ENCODE measurements around the gene OPHN1. TPM values are rescaled to one million over a fixed set of nuclear protein-coding genes. Genes with fewer than 3 reads are reported as not detected.
"Not testable (repeated sequence)": the region's sequence is repeated elsewhere in the genome, so short reads cannot be mapped to it uniquely, and the experiment has no call there.

OPHN1 gene
- total RNA-seq, 2 donors from 2014 or later, result 0.84 to 1.0 TPM

GRCh38 chrX:68292471-68292870, 140.8 kb downstream of the OPHN1 start:
- no peak for ATAC-seq

GRCh38 chrX:68288127-68288526, 145.2 kb downstream of the OPHN1 start:
- peaks cover 0 to 6% of the 10 kb centered on the region in 2 donors for H3K27me3 Mint-ChIP-seq
- peak overlapping the region; percentile 53 to 66 for H3K27ac Mint-ChIP-seq
- ATAC-seq (peak; percentile 54 to 61), DNase-seq (ENCODE audit: low spot score) (no peak)
- no peaks in the 10 kb centered on the region for H3K9me3 Mint-ChIP-seq
- peaks cover 45 to 49% of the 10 kb centered on the region in 2 donors for H3K4me1 Mint-ChIP-seq (ENCODE audit: low read depth in 2 of 2)
- H3K36me3 Mint-ChIP-seq, result peaks cover 8% of the 10 kb centered on the region
- H3K4me3 Mint-ChIP-seq, result peak overlapping the region; percentile 70

More at GRCh38 chrX:68292471-68292870, 140.8 kb downstream of the OPHN1 start:
- Mint-ChIP-seq H3K27ac (peak overlapping the region in 1 of 2 donors; percentile 32), H3K4me3 (no peak overlapping the region), H3K9me3 (no peaks in the 10 kb centered on the region), H3K27me3 (peaks cover 0 to 4% of the 10 kb centered on the region in 2 donors), H3K36me3 (no peaks in the 10 kb centered on the region), H3K4me1 (ENCODE audit: low read depth in 2 of 2) (peaks cover 17 to 19% of the 10 kb centered on the region in 2 donors)
- no peak for DNase-seq (ENCODE audit: low spot score)

DNA sequence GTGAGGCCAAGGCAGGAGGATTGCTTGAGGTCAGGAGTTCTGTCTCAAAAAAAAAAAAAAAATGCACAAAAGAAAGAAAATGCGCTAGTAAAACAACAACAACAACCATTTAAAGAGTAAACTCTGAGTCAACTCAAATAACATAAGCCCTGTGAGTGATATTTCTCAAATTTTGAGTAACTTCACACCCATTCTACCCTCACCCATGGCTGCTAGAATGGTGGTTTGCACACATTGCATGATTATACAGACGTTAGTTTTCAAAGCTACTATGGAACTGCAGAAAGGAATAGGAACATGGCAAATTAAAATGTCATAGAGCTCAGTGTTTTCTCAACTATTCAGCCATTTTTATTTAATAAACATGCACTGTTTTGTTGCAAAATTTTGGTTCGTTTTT, 145.9 kb downstream of the OPHN1 start:
- peaks cover 8% of the 10 kb centered on the region for H3K36me3 Mint-ChIP-seq
- peak overlapping the region; percentile 70 for H3K4me3 Mint-ChIP-seq
- ATAC-seq (peak; percentile 84 to 90), DNase-seq (ENCODE audit: low spot score) (no peak)
- peak overlapping the region; percentile 53 to 69 for H3K27ac Mint-ChIP-seq
- peaks cover 0 to 6% of the 10 kb centered on the region in 2 donors for H3K27me3 Mint-ChIP-seq
- H3K9me3 Mint-ChIP-seq, result no peaks in the 10 kb centered on the region
- H3K4me1 Mint-ChIP-seq (ENCODE audit: low read depth in 2 of 2), result peaks cover 45 to 52% of the 10 kb centered on the region in 2 donors

DNA sequence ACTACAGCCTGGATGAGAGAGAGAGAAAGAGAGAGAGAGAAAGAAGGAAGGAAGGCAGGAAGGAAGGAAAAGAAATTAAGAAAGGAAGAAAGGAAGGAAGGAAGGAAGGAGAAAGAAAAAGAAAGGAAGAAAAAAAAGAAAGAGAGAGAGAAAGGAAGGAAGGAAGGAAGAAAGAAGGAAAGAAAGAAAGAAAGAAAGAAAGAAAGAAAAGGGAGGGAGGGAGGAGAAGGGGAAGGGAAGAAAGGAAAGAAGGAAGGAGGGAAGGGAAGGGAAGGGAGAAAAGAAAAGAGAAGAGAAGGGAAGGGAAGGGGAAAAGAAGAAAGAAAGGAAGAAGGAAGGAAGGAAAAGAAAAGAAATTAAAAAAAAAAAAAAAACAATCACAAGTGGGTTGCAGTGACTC, 146.3 kb downstream of the OPHN1 start:
- Mint-ChIP-seq H3K9me3 (no peaks in the 10 kb centered on the region), H3K4me1 (ENCODE audit: low read depth in 2 of 2) (peaks cover 45 to 52% of the 10 kb centered on the region in 2 donors), H3K4me3 (peak overlapping the region; percentile 70), H3K27me3 (peaks cover 0 to 8% of the 10 kb centered on the region in 2 donors), H3K36me3 (peaks cover 8% of the 10 kb centered on the region), H3K27ac (peak overlapping the region; percentile 53 to 69)
- no peak for DNase-seq (ENCODE audit: low spot score)
- ATAC-seq, result no peak

DNA sequence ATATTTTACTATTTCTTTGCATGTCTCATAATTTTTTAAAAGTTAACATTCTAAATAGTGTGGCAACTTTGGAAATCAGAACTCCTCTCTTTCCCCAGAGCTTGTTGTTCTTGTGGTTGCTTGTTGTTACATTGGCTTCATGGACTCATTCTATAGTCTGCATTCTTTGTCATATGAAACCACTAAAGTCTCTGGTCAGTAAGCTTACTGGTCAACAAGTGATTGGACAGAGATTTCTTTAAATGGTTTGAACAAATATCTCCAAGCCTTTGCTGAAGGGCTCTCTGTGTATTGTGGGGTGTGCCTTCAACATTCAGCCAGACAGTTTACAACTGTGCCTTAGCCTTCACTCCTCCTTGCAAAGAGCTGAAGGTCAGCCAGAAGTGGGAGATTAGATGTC, 147.2 kb downstream of the OPHN1 start:
- Mint-ChIP-seq H3K4me3 (no peak overlapping the region), H3K36me3 (peaks cover 8% of the 10 kb centered on the region), H3K27me3 (peaks cover 0 to 9% of the 10 kb centered on the region in 2 donors), H3K9me3 (no peaks in the 10 kb centered on the region), H3K4me1 (ENCODE audit: low read depth in 2 of 2) (peaks cover 45% of the 10 kb centered on the region in 2 donors), H3K27ac (peak overlapping the region; percentile 53 to 69)
- no peak for ATAC-seq
- no peak for DNase-seq (ENCODE audit: low spot score)

DNA sequence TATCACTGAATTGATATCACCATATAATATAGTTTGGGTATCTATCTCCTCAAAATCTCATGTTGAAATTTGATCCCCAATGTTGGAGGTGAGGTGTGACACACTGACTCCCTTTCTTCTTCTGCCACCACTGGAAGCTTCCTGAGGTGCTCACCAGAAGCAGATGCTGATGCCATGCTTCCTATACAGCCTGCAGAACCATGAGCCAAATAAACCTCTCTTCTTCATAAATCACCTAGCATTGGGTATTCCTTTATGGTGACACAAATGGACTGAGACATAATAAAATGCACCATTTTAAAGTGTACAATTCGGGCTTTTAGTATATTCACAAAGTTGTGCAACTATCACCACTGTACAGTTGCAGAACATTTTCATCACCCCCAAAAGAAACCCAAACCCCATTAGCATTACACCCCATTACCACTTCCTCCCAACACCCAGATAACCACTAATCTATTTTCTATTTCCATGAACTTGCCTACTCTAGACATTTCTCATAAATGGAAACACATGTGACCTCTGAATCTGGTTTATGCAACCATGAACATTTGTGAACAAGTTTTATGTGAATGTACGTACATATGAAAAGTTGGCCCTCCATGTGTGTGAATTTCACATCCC, 148.9 kb downstream of the OPHN1 start:
- peak overlapping the region; percentile 25 to 66 for H3K27ac Mint-ChIP-seq
- ATAC-seq (peak in 1 of 2 donors; percentile 50), DNase-seq (ENCODE audit: low spot score) (no peak)
- H3K9me3 Mint-ChIP-seq, result no peaks in the 10 kb centered on the region
- H3K36me3 Mint-ChIP-seq, result peaks cover 8% of the 10 kb centered on the region
- peaks cover 0 to 15% of the 10 kb centered on the region in 2 donors for H3K27me3 Mint-ChIP-seq
- H3K4me1 Mint-ChIP-seq (ENCODE audit: low read depth in 2 of 2), result peaks cover 47 to 50% of the 10 kb centered on the region in 2 donors
- H3K4me3 Mint-ChIP-seq, result peak overlapping the region; percentile 42

DNA sequence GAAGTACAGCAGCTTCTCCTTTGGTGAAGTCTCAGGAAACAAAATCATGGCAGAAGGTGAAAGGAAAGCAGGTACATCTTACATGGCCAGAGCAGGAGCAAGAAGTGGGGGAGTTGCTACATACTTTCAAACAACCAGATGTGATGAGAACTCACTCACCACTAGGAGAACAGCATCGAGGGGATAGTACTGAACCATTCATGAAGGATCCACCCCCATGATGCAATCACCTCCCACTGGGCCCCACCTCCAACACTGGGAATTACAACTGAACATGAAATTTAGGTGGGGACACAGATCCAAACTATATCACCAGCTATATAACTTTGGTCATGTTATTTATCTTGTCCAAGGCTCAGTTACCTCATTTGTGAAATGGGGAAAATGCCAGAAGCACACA, 159.4 kb downstream of the OPHN1 start:
- Mint-ChIP-seq H3K27ac (no peak overlapping the region), H3K36me3 (no peaks in the 10 kb centered on the region), H3K4me1 (ENCODE audit: low read depth in 2 of 2) (no peaks in the 10 kb centered on the region), H3K4me3 (no peak overlapping the region), H3K27me3 (peaks cover 0 to 8% of the 10 kb centered on the region in 2 donors), H3K9me3 (no peaks in the 10 kb centered on the region)
- ATAC-seq, result no peak
- DNase-seq (ENCODE audit: low spot score), result no peak

DNA sequence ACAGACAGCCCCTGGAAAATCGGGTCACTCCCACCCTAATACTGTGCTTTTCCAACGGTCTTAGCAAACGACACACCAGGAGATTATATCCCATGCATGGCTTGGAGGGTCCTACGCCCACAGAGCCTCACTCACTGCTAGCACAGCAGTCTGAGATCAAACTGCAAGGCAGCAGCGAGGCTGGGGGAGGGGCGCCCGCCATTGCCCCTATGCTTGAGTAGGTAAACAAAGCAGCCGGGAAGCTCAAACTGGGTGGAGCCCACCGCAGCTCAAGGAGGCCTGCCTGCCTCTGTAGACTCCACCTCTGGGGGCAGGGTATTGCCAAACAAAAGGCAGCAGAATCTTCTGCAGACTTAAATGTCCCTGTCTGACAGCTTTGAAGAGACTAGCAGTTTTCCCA, 168.5 kb downstream of the OPHN1 start:
- not testable (repeated sequence) for H3K27ac Mint-ChIP-seq; H3K36me3 Mint-ChIP-seq; ATAC-seq; DNase-seq (ENCODE audit: low spot score); H3K9me3 Mint-ChIP-seq; H3K4me1 Mint-ChIP-seq (ENCODE audit: low read depth in 2 of 2); H3K4me3 Mint-ChIP-seq
- peaks cover 0 to 24% of the 10 kb centered on the region in 2 donors for H3K27me3 Mint-ChIP-seq

GRCh38 chrX:68261060-68261672, 172.1 kb downstream of the OPHN1 start:
- no peak for DNase-seq (ENCODE audit: low spot score)

GRCh38 chrX:68256990-68257389, 176.3 kb downstream of the OPHN1 start:
- Mint-ChIP-seq H3K9me3 (no peaks in the 10 kb centered on the region), H3K36me3 (no peaks in the 10 kb centered on the region), H3K27ac (no peak overlapping the region), H3K4me1 (ENCODE audit: low read depth in 2 of 2) (no peaks in the 10 kb centered on the region), H3K27me3 (peaks cover 0 to 16% of the 10 kb centered on the region in 2 donors), H3K4me3 (no peak overlapping the region)
- ATAC-seq, result no peak
- no peak for DNase-seq (ENCODE audit: low spot score)

More at GRCh38 chrX:68261060-68261672, 172.1 kb downstream of the OPHN1 start:
- H3K9me3 Mint-ChIP-seq, result no peaks in the 10 kb centered on the region
- H3K27me3 Mint-ChIP-seq, result peaks cover 0 to 22% of the 10 kb centered on the region in 2 donors
- H3K4me1 Mint-ChIP-seq (ENCODE audit: low read depth in 2 of 2), result no peaks in the 10 kb centered on the region
- no peak for ATAC-seq
- H3K36me3 Mint-ChIP-seq, result no peaks in the 10 kb centered on the region
- no peak overlapping the region for H3K27ac Mint-ChIP-seq
- H3K4me3 Mint-ChIP-seq, result no peak overlapping the region

GRCh38 chrX:68254738-68255645, 178.3 kb downstream of the OPHN1 start:
- Mint-ChIP-seq H3K36me3 (no peaks in the 10 kb centered on the region), H3K27me3 (peaks cover 0 to 14% of the 10 kb centered on the region in 2 donors), H3K4me3 (no peak overlapping the region), H3K27ac (no peak overlapping the region), H3K4me1 (ENCODE audit: low read depth in 2 of 2) (no peaks in the 10 kb centered on the region), H3K9me3 (no peaks in the 10 kb centered on the region)
- ATAC-seq, result no peak
- no peak for DNase-seq (ENCODE audit: low spot score)

DNA sequence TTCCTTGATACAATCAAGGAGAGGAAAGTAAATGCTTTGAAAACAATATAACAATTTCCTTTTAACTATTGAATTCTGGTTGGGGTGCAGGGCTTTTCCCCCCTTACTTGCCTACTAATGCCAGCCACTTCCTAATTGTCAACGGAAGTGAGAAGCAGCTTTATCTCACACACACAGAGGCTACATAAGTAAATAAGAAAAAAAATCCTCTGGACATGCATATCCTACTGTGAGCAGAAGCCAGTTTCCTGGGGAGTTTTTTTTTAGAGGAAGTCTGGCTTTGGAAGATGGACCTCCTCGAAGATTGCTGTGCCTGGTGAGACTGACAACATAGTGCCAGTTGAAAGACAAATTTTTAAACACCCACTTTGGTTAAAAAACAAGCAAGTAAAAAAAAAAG, 180.6 kb downstream of the OPHN1 start:
- no peak overlapping the region for H3K4me3 Mint-ChIP-seq
- no peaks in the 10 kb centered on the region for H3K9me3 Mint-ChIP-seq
- no peak overlapping the region for H3K27ac Mint-ChIP-seq
- peaks cover 0 to 12% of the 10 kb centered on the region in 2 donors for H3K27me3 Mint-ChIP-seq
- no peaks in the 10 kb centered on the region for H3K4me1 Mint-ChIP-seq (ENCODE audit: low read depth in 2 of 2)
- ATAC-seq (no peak), DNase-seq (ENCODE audit: low spot score) (no peak)
- no peaks in the 10 kb centered on the region for H3K36me3 Mint-ChIP-seq

- Mint-ChIP-seq H3K4me1 (ENCODE audit: low read depth in 2 of 2) (no peaks in the 10 kb centered on the region), H3K27ac (no peak overlapping the region), H3K27me3 (peaks cover 0 to 11% of the 10 kb centered on the region in 2 donors), H3K36me3 (no peaks in the 10 kb centered on the region), H3K4me3 (no peak overlapping the region), H3K9me3 (no peaks in the 10 kb centered on the region)
- DNase-seq (ENCODE audit: low spot score), result no peak
- no peak for ATAC-seq
These were observed 183.4 kb downstream of the OPHN1 start for GRCh38 chrX:68249903-68250302.

Measured in natural killer cell treated with Interleukin-12 subunit alpha and Interleukin-12 subunit beta and Interleukin-15 and Interleukin-18, amount 100 ng/mL, for 72 hours (primary cell).